ENCODE measurements around the gene RENBP. TPM values are rescaled to one million over a fixed set of nuclear protein-coding genes. Genes with fewer than 3 reads are reported as not detected.

The RENBP gene
- total RNA-seq, 1 experiment from 2014 or later: 7.1 TPM

GRCh38 chrX:153935326-153935851, 9.1 kb downstream of the RENBP start:
- H3K23ac ChIP-seq (ENCODE audit: insufficient read length, low read depth, low read length): no peak overlapping the region
- Mint-ChIP-seq H3K27ac (no peak overlapping the region), H3K36me3 (ENCODE audit: insufficient read depth in 1 of 3, low read depth in 3 of 3) (peaks cover 24 to 43% (median 27%) of the 10 kb centered on the region in 3 experiments), H3K9me3 (peaks cover 68 to 73% of the 10 kb centered on the region in 2 experiments), H3K4me3 (peak overlapping the region; percentile 50 to 77), H3K27me3 (ENCODE audit: low read depth) (no peaks in the 10 kb centered on the region), H3K4me1 (peaks cover 8 to 23% of the 10 kb centered on the region in 2 experiments; a peak in 3 of 4 replicates)
- no peak overlapping the region for H2BK15ac ChIP-seq (ENCODE audit: low read depth, low read length)
- H3K9me3 ChIP-seq (ENCODE audit: control insufficient read depth, low read depth, low read length): peaks cover 26% of the 10 kb centered on the region
- H3K4me2 ChIP-seq (ENCODE audit: insufficient read depth, insufficient read length, low read length): no peak overlapping the region
- no peak overlapping the region for H3K14ac ChIP-seq (ENCODE audit: insufficient read depth, low read length)
- no peak overlapping the region for H2AK5ac ChIP-seq (ENCODE audit: insufficient read length, low read length)
- no peak overlapping the region for H2BK120ac ChIP-seq (ENCODE audit: low read depth, low read length, poor library complexity, severe bottlenecking)
- WGBS (ENCODE audit: extremely low coverage, insufficient read length, low lambda C conversion rate): no CpG with 5 or more reads among the region's 32 CpGs
- H4K20me1 ChIP-seq (ENCODE audit: control insufficient read depth, insufficient read depth, insufficient read length): no peaks in the 10 kb centered on the region
- DNase-seq: peak; percentile 69
- H3K79me1 ChIP-seq (ENCODE audit: insufficient read depth, low read depth, low read length, poor library complexity, severe bottlenecking): no peaks in the 10 kb centered on the region
- no peak overlapping the region for H4K8ac ChIP-seq (replicated peaks; ENCODE audit: insufficient read length, low read depth, low read length)
- no peak overlapping the region for H2BK20ac ChIP-seq (ENCODE audit: low read depth, low read length, poor library complexity, severe bottlenecking)
- H3K18ac ChIP-seq (ENCODE audit: insufficient read length, low read depth, low read length): no peak overlapping the region
- TF ChIP-seq CTCF (conservative IDR thresholded peaks at IDR 0.05): no peak
- H4K5ac ChIP-seq (ENCODE audit: insufficient read length, low read depth, low read length): no peak overlapping the region
- H4K91ac ChIP-seq (ENCODE audit: insufficient read length, low read depth, low read length): no peak overlapping the region
- no peak overlapping the region for H2BK5ac ChIP-seq (ENCODE audit: insufficient read length, low read length)
- no peak overlapping the region for H2BK12ac ChIP-seq (ENCODE audit: insufficient read length, low read depth, low read length)
- H3K4me1 ChIP-seq (ENCODE audit: insufficient read depth, low read length): no peaks in the 10 kb centered on the region
- no peak overlapping the region for H3K9ac ChIP-seq (ENCODE audit: extremely low read depth, insufficient read length, low read length)
- peaks cover 7% of the 10 kb centered on the region for H3K23me2 ChIP-seq (ENCODE audit: insufficient read length, low read depth, low read length, poor library complexity, severe bottlenecking)
- H3T11ph ChIP-seq (ENCODE audit: low read length): no peak overlapping the region
- no peak overlapping the region for H2AFZ ChIP-seq (ENCODE audit: low read length)
- H3K79me2 ChIP-seq (ENCODE audit: insufficient read depth, low read length): no peaks in the 10 kb centered on the region; the same call in 1 of the 2 replicates
- no peak overlapping the region for H3K4ac ChIP-seq (ENCODE audit: low read depth, low read length)
- no peak overlapping the region for H3K56ac ChIP-seq (ENCODE audit: insufficient read length, low read depth, low read length)
- H3K27ac ChIP-seq (ENCODE audit: insufficient read length, low read depth, low read length): no peak overlapping the region
- no peaks in the 10 kb centered on the region for H3K27me3 ChIP-seq (ENCODE audit: insufficient read depth, low read length)
